ENCODE results near the gene TRNP1.
A peak's percentile ranks its signal among the peaks of the same experiment; 100 is the strongest.

Gene TRNP1

GRCh38 chr1:27011058-27011764 lies 17.7 kb downstream of the TRNP1 start:
- H3K4me3 Mint-ChIP-seq, result peak overlapping the region; percentile 20 to 61
- peaks cover 3% of the 10 kb centered on the region for H3K36me3 Mint-ChIP-seq (ENCODE audit: insufficient read depth)
- H3K4me1 Mint-ChIP-seq (ENCODE audit: low read depth in 2 of 2), result peaks cover 3 to 5% of the 10 kb centered on the region in 2 donors
- H3K27ac Mint-ChIP-seq, result no peak overlapping the region
- H3K9me3 Mint-ChIP-seq, result no peaks in the 10 kb centered on the region
- ATAC-seq (replicated peaks) (no peak), DNase-seq (no peak)
- peaks cover 25 to 51% of the 10 kb centered on the region in 2 donors for H3K27me3 Mint-ChIP-seq

GRCh38 chr1:27011976-27012563 lies 18.6 kb downstream of the TRNP1 start:
- Mint-ChIP-seq H3K27me3 (peaks cover 25 to 51% of the 10 kb centered on the region in 2 donors), H3K4me1 (ENCODE audit: low read depth in 2 of 2) (peaks cover 3 to 5% of the 10 kb centered on the region in 2 donors), H3K27ac (no peak overlapping the region), H3K4me3 (peak overlapping the region; percentile 20 to 61), H3K36me3 (ENCODE audit: insufficient read depth) (peaks cover 3% of the 10 kb centered on the region), H3K9me3 (no peaks in the 10 kb centered on the region)
- no peak for DNase-seq
- peak; percentile 20 for ATAC-seq (replicated peaks)

- peaks cover 3% of the 10 kb centered on the region for H3K36me3 Mint-ChIP-seq (ENCODE audit: insufficient read depth)
- H3K27me3 Mint-ChIP-seq, result peaks cover 25 to 31% of the 10 kb centered on the region in 2 donors
Observed at GRCh38 chr1:27015260-27015659, 21.8 kb downstream of the TRNP1 start.

GRCh38 chr1:27016376-27016775 lies 22.9 kb downstream of the TRNP1 start:
- Mint-ChIP-seq H3K36me3 (ENCODE audit: insufficient read depth) (peaks cover 3% of the 10 kb centered on the region), H3K4me1 (ENCODE audit: low read depth in 2 of 2) (peaks cover 3 to 5% of the 10 kb centered on the region in 2 donors), H3K4me3 (no peak overlapping the region), H3K27ac (no peak overlapping the region), H3K9me3 (no peaks in the 10 kb centered on the region), H3K27me3 (peaks cover 16 to 22% of the 10 kb centered on the region in 2 donors)
- DNase-seq, result no peak
- ATAC-seq (replicated peaks), result no peak

More at GRCh38 chr1:27015260-27015659, 21.8 kb downstream of the TRNP1 start:
- Mint-ChIP-seq H3K9me3 (no peaks in the 10 kb centered on the region), H3K4me1 (ENCODE audit: low read depth in 2 of 2) (peaks cover 3 to 5% of the 10 kb centered on the region in 2 donors), H3K4me3 (no peak overlapping the region), H3K27ac (no peak overlapping the region)
- ATAC-seq (replicated peaks), result no peak
- DNase-seq, result no peak

- Mint-ChIP-seq H3K9me3 (no peaks in the 10 kb centered on the region), H3K4me1 (ENCODE audit: low read depth in 2 of 2) (peaks cover 3 to 5% of the 10 kb centered on the region in 2 donors), H3K36me3 (ENCODE audit: insufficient read depth) (peaks cover 3% of the 10 kb centered on the region), H3K27ac (no peak overlapping the region), H3K27me3 (peaks cover 14 to 22% of the 10 kb centered on the region in 2 donors), H3K4me3 (no peak overlapping the region)
- DNase-seq (no peak), ATAC-seq (replicated peaks) (no peak)
Observed at GRCh38 chr1:27017207-27017606, 23.7 kb downstream of the TRNP1 start.

- Mint-ChIP-seq H3K4me3 (no peak overlapping the region), H3K36me3 (ENCODE audit: insufficient read depth) (peaks cover 3% of the 10 kb centered on the region), H3K9me3 (no peaks in the 10 kb centered on the region), H3K27ac (no peak overlapping the region), H3K4me1 (ENCODE audit: low read depth in 2 of 2) (no peaks in the 10 kb centered on the region), H3K27me3 (peaks cover 14 to 21% of the 10 kb centered on the region in 2 donors)
- no peak for DNase-seq
- ATAC-seq (replicated peaks), result no peak
Observed at GRCh38 chr1:27018316-27018715, 24.8 kb downstream of the TRNP1 start.

- Mint-ChIP-seq H3K36me3 (ENCODE audit: insufficient read depth) (no peaks in the 10 kb centered on the region), H3K9me3 (no peaks in the 10 kb centered on the region), H3K4me1 (ENCODE audit: low read depth in 2 of 2) (no peaks in the 10 kb centered on the region), H3K27ac (no peak overlapping the region), H3K4me3 (no peak overlapping the region), H3K27me3 (peaks cover 13 to 26% of the 10 kb centered on the region in 2 donors)
- DNase-seq (no peak), ATAC-seq (replicated peaks) (no peak)
Observed at GRCh38 chr1:27021354-27022031, 28.0 kb downstream of the TRNP1 start.

- H3K36me3 Mint-ChIP-seq (ENCODE audit: insufficient read depth), result peaks cover 3% of the 10 kb centered on the region
- H3K27me3 Mint-ChIP-seq, result peaks cover 28 to 40% of the 10 kb centered on the region in 2 donors
- no peak for ATAC-seq (replicated peaks)
Observed at GRCh38 chr1:27025718-27026117, 32.2 kb downstream of the TRNP1 start.

GRCh38 chr1:27026621-27027574 lies 33.4 kb downstream of the TRNP1 start:
- DNase-seq (no peak), ATAC-seq (replicated peaks) (no peak)
- Mint-ChIP-seq H3K9me3 (no peaks in the 10 kb centered on the region), H3K36me3 (ENCODE audit: insufficient read depth) (peaks cover 3% of the 10 kb centered on the region), H3K4me1 (ENCODE audit: low read depth in 2 of 2) (no peaks in the 10 kb centered on the region), H3K27me3 (peaks cover 25 to 39% of the 10 kb centered on the region in 2 donors), H3K27ac (no peak overlapping the region), H3K4me3 (no peak overlapping the region)

More at GRCh38 chr1:27025718-27026117, 32.2 kb downstream of the TRNP1 start:
- no peak overlapping the region for H3K27ac Mint-ChIP-seq
- no peak overlapping the region for H3K4me3 Mint-ChIP-seq
- no peaks in the 10 kb centered on the region for H3K9me3 Mint-ChIP-seq
- no peaks in the 10 kb centered on the region for H3K4me1 Mint-ChIP-seq (ENCODE audit: low read depth in 2 of 2)
- no peak for DNase-seq

GRCh38 chr1:27027575-27028250 lies 34.2 kb downstream of the TRNP1 start:
- H3K27me3 Mint-ChIP-seq, result peaks cover 25 to 35% of the 10 kb centered on the region in 2 donors
- ATAC-seq (replicated peaks) (no peak), DNase-seq (no peak)
- peaks cover 3% of the 10 kb centered on the region for H3K36me3 Mint-ChIP-seq (ENCODE audit: insufficient read depth)
- H3K4me1 Mint-ChIP-seq (ENCODE audit: low read depth in 2 of 2), result no peaks in the 10 kb centered on the region
- no peak overlapping the region for H3K4me3 Mint-ChIP-seq
- H3K9me3 Mint-ChIP-seq, result no peaks in the 10 kb centered on the region
- no peak overlapping the region for H3K27ac Mint-ChIP-seq

GRCh38 chr1:27029517-27029916 lies 36.0 kb downstream of the TRNP1 start:
- H3K9me3 Mint-ChIP-seq, result no peaks in the 10 kb centered on the region
- H3K36me3 Mint-ChIP-seq (ENCODE audit: insufficient read depth), result peaks cover 9% of the 10 kb centered on the region
- H3K4me1 Mint-ChIP-seq (ENCODE audit: low read depth in 2 of 2), result no peaks in the 10 kb centered on the region
- H3K27me3 Mint-ChIP-seq, result peaks cover 20 to 23% of the 10 kb centered on the region in 2 donors
- no peak overlapping the region for H3K4me3 Mint-ChIP-seq
- no peak for ATAC-seq (replicated peaks)
- DNase-seq, result no peak
- no peak overlapping the region for H3K27ac Mint-ChIP-seq

- peaks cover 9% of the 10 kb centered on the region for H3K36me3 Mint-ChIP-seq (ENCODE audit: insufficient read depth)
- no peak overlapping the region for H3K4me3 Mint-ChIP-seq
- no peak for ATAC-seq (replicated peaks)
- no peaks in the 10 kb centered on the region for H3K9me3 Mint-ChIP-seq
- H3K4me1 Mint-ChIP-seq (ENCODE audit: low read depth in 2 of 2), result no peaks in the 10 kb centered on the region
- peaks cover 20 to 38% of the 10 kb centered on the region in 2 donors for H3K27me3 Mint-ChIP-seq
- H3K27ac Mint-ChIP-seq, result no peak overlapping the region
- DNase-seq, result no peak
Observed at GRCh38 chr1:27031235-27032118, 38.0 kb downstream of the TRNP1 start.
